H1 (cell line): ENCODE results near the gene SLC8A1. TPM values are rescaled to one million over a fixed set of nuclear protein-coding genes. Genes with fewer than 3 reads are reported as not detected.

Experiments used
- CHD7 ChIP-seq: fragments of 300-600 bp; sonication (generic); IDR thresholded peaks from 2 replicates; pipeline ENCODE4 v1.7.1; 2012; ENCODE audit warnings: low read length, moderate library complexity, mild to moderate bottlenecking, inconsistent platforms; ENCODE audit not compliant: insufficient replicate concordance
- E2F6 ChIP-seq: IDR thresholded peaks from 2 replicates; pipeline ENCODE4 v1.6.1; 2012; ENCODE audit warnings: inconsistent platforms
- USF2 ChIP-seq: IDR thresholded peaks from 2 replicates; pipeline ENCODE4 v1.6.1; 2011; ENCODE audit warnings: low read length, improper control_type of control experiment
- polyA plus RNA-seq, 7 experiments: library from polyadenylated mRNA; depleted of rRNA in 3 of 7; stranded (reverse) in 5 of 7; unstranded in 2 of 7; fragments of >200 nt in 5 of 7; fragments of 200-250 nt in 2 of 7; gene quantifications; 1 replicate in 5 of 7; 2 replicates in 1 of 7; 4 replicates in 1 of 7; pipeline versions ENCODE4 v1.2.1 to v1.2.3, GENCODE V29; 2011 to 2013; ENCODE audit warnings: missing spikeins in 2 of 7, mixed read lengths in 2 of 7
- total RNA-seq: library from RNA; stranded (reverse); fragmentation: NEBNext Ultra II Directional; extraction: Animal tissue kit (Norgen Biotek cat#: 25700); gene quantifications from 2 replicates; pipeline ENCODE4 v1.2.1, GENCODE V29; 2021

SLC8A1 gene
- total and polyA plus RNA-seq, 2 of the 8 experiments (the other 6 are each of a cell fraction or from before 2014, with no cell fraction given): 0.68 to 3.6 TPM

GRCh38 chr2:40226637-40227036 lies 225.3 kb downstream of the SLC8A1 start (continued):
- TF ChIP-seq CHD7: no peak
- no peak for TF ChIP-seq E2F6
- TF ChIP-seq USF2: no peak
